Measurements from ENCODE around the gene DPP4. TPM values are rescaled to one million over a fixed set of nuclear protein-coding genes. Genes with fewer than 3 reads are reported as not detected.

DPP4 gene
- polyA plus RNA-seq, 3 donors, result 0.46 TPM; not detected in 2

DNA sequence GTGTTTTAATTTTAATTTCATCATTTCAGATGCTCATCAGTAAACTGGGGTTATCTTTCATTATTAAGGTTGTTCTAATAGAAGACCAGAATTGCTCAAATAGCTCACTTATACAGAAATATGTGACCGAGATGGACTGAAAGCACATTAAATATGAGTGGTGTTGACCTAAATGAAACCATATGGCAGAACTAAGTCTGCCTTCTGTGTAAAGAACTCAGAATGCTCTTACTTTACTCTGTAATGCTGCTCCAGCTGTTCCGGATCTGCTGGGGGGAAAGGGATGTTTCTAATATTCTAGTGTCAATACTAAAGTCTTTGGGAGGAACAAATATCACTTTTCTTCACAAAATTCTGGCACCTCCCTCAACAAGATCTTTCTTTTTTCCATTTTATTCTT lies 131.0 kb downstream of the DPP4 start:
- Histone ChIP-seq H3K9me3 (replicated peaks in 1 of 2; ENCODE audit: control insufficient read depth in 1 of 2, insufficient read depth in 1 of 2, low read length in 2 of 2) (no peaks in the 10 kb centered on the region), H3K4me3 (replicated peaks in 1 of 3; ENCODE audit: low read depth in 2 of 3, low read length in 3 of 3) (no peak overlapping the region), H3K4me2 (replicated peaks; ENCODE audit: extremely low read depth, low read length, poor library complexity, severe bottlenecking) (no peak overlapping the region), H3K27me3 (ENCODE audit: control insufficient read depth in 2 of 2, insufficient read depth in 2 of 2, low read length in 2 of 2) (no peaks in the 10 kb centered on the region), H3K27ac (ENCODE audit: low read depth in 1 of 2, low read length in 2 of 2) (no peak overlapping the region), H3K4me1 (ENCODE audit: control insufficient read depth in 1 of 2, insufficient read depth in 2 of 2, low read length in 2 of 2) (no peaks in the 10 kb centered on the region), H3K79me2 (ENCODE audit: insufficient read depth, low read length) (no peaks in the 10 kb centered on the region), H3K36me3 (replicated peaks in 1 of 2; ENCODE audit: control insufficient read depth in 1 of 2, insufficient read depth in 2 of 2, low read length in 2 of 2) (no peaks in the 10 kb centered on the region), H3K9ac (ENCODE audit: insufficient read depth, low read length, poor library complexity, severe bottlenecking) (no peak overlapping the region), H4K20me1 (ENCODE audit: insufficient read depth, low read length) (no peaks in the 10 kb centered on the region), H2AFZ (ENCODE audit: insufficient read depth, low read depth, low read length, poor library complexity, severe bottlenecking) (no peak overlapping the region)
- WGBS (ENCODE audit: insufficient coverage), result no CpG with 5 or more reads among the region's 2 CpGs
- H3K4me1 Mint-ChIP-seq, result no peaks in the 10 kb centered on the region
- H3K4me3 Mint-ChIP-seq, result no peak overlapping the region
- H3K27me3 Mint-ChIP-seq (ENCODE audit: low read depth in 3 of 3), result peaks cover 3% of the 10 kb centered on the region in 3 donors
- TF ChIP-seq, protein P1, sequence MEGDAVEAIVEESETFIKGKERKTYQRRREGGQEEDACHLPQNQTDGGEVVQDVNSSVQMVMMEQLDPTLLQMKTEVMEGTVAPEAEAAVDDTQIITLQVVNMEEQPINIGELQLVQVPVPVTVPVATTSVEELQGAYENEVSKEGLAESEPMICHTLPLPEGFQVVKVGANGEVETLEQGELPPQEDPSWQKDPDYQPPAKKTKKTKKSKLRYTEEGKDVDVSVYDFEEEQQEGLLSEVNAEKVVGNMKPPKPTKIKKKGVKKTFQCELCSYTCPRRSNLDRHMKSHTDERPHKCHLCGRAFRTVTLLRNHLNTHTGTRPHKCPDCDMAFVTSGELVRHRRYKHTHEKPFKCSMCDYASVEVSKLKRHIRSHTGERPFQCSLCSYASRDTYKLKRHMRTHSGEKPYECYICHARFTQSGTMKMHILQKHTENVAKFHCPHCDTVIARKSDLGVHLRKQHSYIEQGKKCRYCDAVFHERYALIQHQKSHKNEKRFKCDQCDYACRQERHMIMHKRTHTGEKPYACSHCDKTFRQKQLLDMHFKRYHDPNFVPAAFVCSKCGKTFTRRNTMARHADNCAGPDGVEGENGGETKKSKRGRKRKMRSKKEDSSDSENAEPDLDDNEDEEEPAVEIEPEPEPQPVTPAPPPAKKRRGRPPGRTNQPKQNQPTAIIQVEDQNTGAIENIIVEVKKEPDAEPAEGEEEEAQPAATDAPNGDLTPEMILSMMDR (IDR thresholded peaks at IDR 0.05), result no peak
- no peaks in the 10 kb centered on the region for H3K9me3 Mint-ChIP-seq
- DNase-seq, result no peak
- no peak overlapping the region for H3K27ac Mint-ChIP-seq
- intact Hi-C loops (cut with micrococcal nuclease), result no loop called here
- H3K36me3 Mint-ChIP-seq, result no peaks in the 10 kb centered on the region

Small RNA genes within 50 kb of the gene (small RNA-seq; reads per million reads assigned to genes)
- gene TIMM8AP1 (ENCODE audit: insufficient read length, low read depth), result not detected

Other genes with a start within 250 kb of the DPP4 start
- not detected for gene GCG, start 78.0 kb upstream of the DPP4 start, polyA plus RNA-seq
- gene FAP, start 169.2 kb upstream of the DPP4 start, polyA plus RNA-seq, result not detected
- gene IFIH1, start 244.5 kb upstream of the DPP4 start, polyA plus RNA-seq, result 10 to 100 TPM; 11.6 to 17.6 (median 17.1) TPM

Data from CD14-positive monocyte (primary cell).